ENCODE results near the gene KRTAP4-9. TPM values are rescaled to one million over a fixed set of nuclear protein-coding genes. Genes with fewer than 3 reads are reported as not detected.
A peak's percentile ranks its signal among the peaks of the same experiment; 100 is the strongest.
"Not testable (repeated sequence)": the region's sequence is repeated elsewhere in the genome, so short reads cannot be mapped to it uniquely, and the experiment has no call there.

The KRTAP4-9 gene
- total RNA-seq, 1 experiment from 2014 or later, result not detected

- no peak for DNase-seq (ENCODE audit: low read depth)
Measured at GRCh38 chr17:41127371-41127770, 22.2 kb downstream of the KRTAP4-9 start.

- DNase-seq (ENCODE audit: low read depth), result peak; percentile 16
Measured at GRCh38 chr17:41131979-41132378, 26.8 kb downstream of the KRTAP4-9 start.

DNA sequence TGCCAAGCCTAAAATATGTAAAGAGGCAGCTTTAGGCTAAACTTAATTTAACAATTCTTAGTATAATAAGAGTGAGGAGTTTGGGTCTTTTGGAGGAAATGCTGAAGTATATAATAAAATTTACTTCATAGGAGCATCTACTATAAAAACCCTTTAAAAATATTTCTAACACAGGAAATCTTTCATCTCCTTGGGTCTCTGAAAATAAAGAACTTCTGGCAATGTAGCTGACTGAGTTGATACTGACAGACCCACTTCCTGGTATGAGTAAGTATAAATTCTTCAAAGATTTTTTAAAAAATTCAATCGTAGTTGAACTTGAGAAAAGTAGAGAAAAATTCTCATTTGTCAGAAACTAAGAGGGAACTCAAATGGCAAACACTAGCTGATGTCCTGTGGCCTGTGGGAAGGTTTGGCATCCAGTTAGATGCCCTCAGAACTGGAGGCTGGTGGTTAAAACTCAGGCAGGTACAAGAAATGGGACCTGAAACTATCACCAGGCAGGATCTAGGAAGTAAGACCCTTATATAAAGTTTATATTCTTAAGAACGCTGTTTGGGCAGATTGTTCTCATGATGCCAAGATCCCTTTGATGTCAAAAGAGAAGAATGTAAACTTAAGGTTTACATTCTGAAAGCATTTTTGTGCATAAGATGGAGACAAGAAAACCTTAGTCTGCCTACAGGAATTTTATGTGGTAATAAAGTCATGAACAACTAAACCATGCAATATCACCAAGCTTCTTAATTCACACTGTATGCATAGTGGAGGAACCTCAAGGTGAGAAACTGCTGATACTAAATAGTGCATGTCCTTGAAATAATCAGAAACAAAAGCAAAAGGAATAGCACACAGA, 28.9 kb downstream of the KRTAP4-9 start:
- no peak for DNase-seq (ENCODE audit: low read depth)

- not testable (repeated sequence) for DNase-seq (ENCODE audit: low read depth)
Measured at GRCh38 chr17:41139865-41140264, 34.7 kb downstream of the KRTAP4-9 start.

DNA sequence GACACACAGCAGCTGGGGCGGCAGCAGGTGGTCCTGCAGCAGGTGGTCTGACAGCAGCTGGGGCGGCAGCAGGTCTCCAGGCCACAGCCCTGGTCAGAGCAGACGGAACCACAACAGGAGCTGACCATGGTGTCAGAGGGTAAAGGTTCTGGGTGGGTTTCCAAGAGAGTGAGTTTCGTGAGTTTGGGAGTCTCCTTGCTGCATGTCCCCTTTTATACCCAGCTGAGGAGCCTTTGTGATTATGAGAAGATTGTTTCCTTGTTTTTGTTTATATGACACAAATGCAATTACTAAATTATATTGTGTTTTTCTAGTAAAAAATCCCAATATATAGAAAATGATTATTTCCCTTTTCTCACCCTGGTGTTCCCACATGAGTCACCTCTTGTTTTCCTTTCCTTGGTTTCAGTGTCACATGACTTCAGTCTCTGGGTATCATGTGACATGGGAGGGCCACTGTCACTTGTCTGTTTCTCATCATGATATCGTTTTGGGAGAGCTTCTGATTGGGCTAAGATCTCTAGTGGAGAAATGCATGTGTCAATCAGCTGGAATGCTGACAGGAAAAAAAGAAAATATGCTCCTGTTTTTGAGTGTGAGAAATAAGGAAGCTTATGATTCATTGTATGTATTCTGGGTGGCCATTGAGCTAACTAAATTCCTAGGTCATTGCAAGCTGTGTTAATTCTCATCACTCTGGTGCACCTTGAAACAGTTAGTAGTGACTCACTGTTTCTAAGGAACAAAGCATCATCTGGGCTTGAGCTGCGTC, 35.4 kb downstream of the KRTAP4-9 start, which contains the start of gene KRTAP4-6:
Gene KRTAP4-6 (minus strand): TSS at position 185 of the 772 bp plus-strand sequence. CDS start 57 bp downstream, at position 128.
- DNase-seq (ENCODE audit: low read depth), result peak; percentile 75

GRCh38 chr17:41141361-41141760, 36.2 kb downstream of the KRTAP4-9 start:
- DNase-seq (ENCODE audit: low read depth), result no peak

DNA sequence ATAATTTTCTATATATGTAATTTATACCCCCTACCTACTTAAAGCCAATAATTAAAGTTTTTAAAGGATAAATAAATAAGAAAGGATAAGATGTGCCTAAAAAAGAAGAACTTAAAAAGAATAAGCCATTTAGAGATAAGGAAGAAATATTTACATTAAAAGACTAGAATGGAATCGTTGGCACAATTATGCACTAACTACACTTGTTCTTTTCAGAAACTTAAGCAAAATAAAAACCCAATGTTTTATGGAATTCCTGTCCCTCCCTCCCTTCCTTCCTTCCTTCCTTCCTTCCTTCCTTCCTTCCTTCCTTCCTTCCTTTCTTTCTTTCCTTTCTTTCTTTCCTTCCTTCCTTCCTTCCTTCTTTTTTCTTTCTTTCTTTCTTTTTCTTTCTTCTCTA, 39.7 kb downstream of the KRTAP4-9 start:
- no peak for DNase-seq (ENCODE audit: low read depth)

DNA sequence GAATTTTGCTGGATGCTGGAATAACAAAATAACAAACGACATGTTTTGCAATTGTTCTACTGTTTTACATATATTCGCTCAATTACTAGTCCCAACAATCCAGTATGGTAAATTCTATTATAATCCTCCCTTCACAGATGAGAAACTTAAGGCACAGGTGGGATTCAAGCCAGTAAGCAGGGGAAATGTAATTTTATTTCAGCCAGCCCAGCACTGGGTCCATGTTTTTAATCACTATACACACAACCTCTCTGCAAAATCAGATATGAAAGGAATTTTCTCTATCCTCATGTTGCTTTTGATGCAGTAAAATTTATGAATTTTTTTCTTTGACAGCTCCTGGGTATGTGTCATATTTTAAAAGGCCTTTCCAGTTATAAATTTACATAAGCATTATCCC, 40.1 kb downstream of the KRTAP4-9 start:
- DNase-seq (ENCODE audit: low read depth), result no peak

- DNase-seq (ENCODE audit: low read depth), result no peak
Measured at GRCh38 chr17:41147531-41148204, 42.5 kb downstream of the KRTAP4-9 start.

DNA sequence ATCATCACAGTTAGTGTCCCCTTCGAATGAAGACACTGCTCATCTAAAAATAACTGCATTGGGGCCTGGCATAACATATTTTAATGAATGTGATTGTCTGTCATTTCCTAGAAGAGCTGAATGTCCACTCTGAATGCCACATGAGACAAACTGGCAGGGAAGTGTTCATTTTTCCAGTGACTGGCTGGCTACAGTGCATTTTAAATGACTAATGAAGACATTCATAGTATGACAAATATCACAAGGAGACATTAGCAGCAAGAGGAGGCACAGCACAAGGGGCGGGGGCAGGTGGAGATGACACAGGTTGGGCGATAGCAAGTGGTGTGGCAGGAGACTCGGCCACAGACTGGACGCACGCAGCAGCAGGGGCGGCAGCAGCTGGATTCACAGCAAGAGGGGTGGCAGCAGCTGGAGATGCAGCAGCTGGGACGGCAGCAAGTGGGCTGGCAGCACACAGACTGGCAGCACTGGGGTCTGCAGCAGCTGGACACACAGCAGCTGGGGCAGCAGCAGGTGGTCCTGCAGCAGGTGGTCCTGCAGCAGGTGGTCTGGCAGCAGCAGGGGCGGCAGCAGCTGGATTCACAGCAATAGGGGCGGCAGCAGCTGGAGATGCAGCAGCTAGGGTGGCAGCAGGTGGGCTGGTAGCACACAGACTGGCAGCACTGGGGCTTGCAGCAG, 43.9 kb downstream of the KRTAP4-9 start:
- DNase-seq (ENCODE audit: low read depth), result not testable (repeated sequence)

DNA sequence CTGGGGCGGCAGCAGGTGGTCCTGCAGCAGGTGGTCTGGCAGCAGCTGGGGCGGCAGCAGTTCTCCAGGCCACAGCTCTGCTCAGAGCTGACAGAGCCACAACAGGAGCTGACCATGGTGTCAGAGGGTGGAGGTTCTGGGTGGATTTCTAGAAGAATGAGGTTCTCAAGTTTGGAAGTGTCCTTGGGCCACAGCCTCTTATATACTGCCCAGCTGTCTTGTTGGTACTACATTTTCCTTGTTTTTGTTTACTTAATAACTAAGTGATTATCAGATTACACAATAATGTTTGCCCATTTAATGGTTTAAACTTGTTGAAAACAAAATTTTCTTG, 44.4 kb downstream of the KRTAP4-9 start, which contains the start of gene KRTAP4-5:
Gene KRTAP4-5 (minus strand): TSS at position 174 of the 334 bp plus-strand sequence. CDS start 58 bp downstream, at position 116.
- DNase-seq (ENCODE audit: low read depth), result no peak

GRCh38 chr17:41150026-41150425, 44.8 kb downstream of the KRTAP4-9 start:
- no peak for DNase-seq (ENCODE audit: low read depth)

GRCh38 chr17:41151525-41151924, 46.3 kb downstream of the KRTAP4-9 start:
- no peak for DNase-seq (ENCODE audit: low read depth)

DNA sequence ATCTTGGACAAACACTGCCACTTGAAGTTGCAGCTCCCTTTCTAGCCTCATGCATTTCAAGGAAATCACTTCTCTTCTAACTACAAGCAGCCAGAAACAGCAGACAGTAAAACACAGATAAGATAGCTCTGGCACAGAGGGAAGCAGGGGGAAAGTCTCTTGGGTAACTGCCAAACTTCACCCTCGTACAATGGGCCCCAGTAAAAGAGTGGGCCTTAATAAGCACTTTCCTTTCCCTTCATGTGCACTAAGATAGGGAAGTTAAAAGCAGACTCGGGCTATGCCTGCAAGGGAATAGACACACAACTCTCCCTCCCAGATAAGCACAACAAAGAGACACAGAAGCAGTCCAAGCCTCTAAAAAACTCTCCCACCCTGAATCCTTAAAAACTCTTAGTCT, 48.7 kb downstream of the KRTAP4-9 start:
- no peak for DNase-seq (ENCODE audit: low read depth)

Other genes starting within 250 kb of the KRTAP4-9 start
- not detected in 2 replicates for gene KRT12, start 238.2 kb upstream of the KRTAP4-9 start, total RNA-seq (2014; rRNA removed; shearing (Covaris generic))
- gene KRT20, start 220.1 kb upstream of the KRTAP4-9 start, total RNA-seq (2014; rRNA removed; shearing (Covaris generic)), result not detected in 2 replicates
- 0.20 TPM in 1 of 2 replicates, not detected in the other for gene KRT23, start 167.7 kb upstream of the KRTAP4-9 start, total RNA-seq (2014; rRNA removed; shearing (Covaris generic))
- 0.24 TPM in 1 of 2 replicates, not detected in the other for gene KRT39, start 138.4 kb upstream of the KRTAP4-9 start, total RNA-seq (2014; rRNA removed; shearing (Covaris generic))
- gene KRT40, start 121.1 kb upstream of the KRTAP4-9 start, total RNA-seq (2014; rRNA removed; shearing (Covaris generic)), result not detected in 2 replicates
- gene KRTAP3-3, start 111.2 kb upstream of the KRTAP4-9 start, total RNA-seq (2014; rRNA removed; shearing (Covaris generic)), result not detected in 2 replicates
- gene KRTAP3-2, start 105.5 kb upstream of the KRTAP4-9 start, total RNA-seq (2014; rRNA removed; shearing (Covaris generic)), result not detected in 2 replicates
- not detected in 2 replicates for gene KRTAP3-1, start 96.3 kb upstream of the KRTAP4-9 start, total RNA-seq (2014; rRNA removed; shearing (Covaris generic))
- gene KRTAP1-5, start 78.2 kb upstream of the KRTAP4-9 start, total RNA-seq (2014; rRNA removed; shearing (Covaris generic)), result not detected in 2 replicates
- gene KRTAP1-4, start 75.2 kb upstream of the KRTAP4-9 start, total RNA-seq (2014; rRNA removed; shearing (Covaris generic)), result not detected in 2 replicates
- gene KRTAP1-3, start 70.5 kb upstream of the KRTAP4-9 start, total RNA-seq (2014; rRNA removed; shearing (Covaris generic)), result not detected in 2 replicates
- not detected in 2 replicates for gene KRTAP1-1, start 63.9 kb upstream of the KRTAP4-9 start, total RNA-seq (2014; rRNA removed; shearing (Covaris generic))
- 0.48 TPM in 1 of 2 replicates, not detected in the other for gene KRTAP2-1, start 58.1 kb upstream of the KRTAP4-9 start, total RNA-seq (2014; rRNA removed; shearing (Covaris generic))
- gene KRTAP2-2, start 50.2 kb upstream of the KRTAP4-9 start, total RNA-seq (2014; rRNA removed; shearing (Covaris generic)), result not detected in 2 replicates
- gene KRTAP2-3, start 45.3 kb upstream of the KRTAP4-9 start, total RNA-seq (2014; rRNA removed; shearing (Covaris generic)), result not detected in 2 replicates
- not detected in 2 replicates for gene KRTAP2-4, start 39.5 kb upstream of the KRTAP4-9 start, total RNA-seq (2014; rRNA removed; shearing (Covaris generic))
- not detected in 2 replicates for gene KRTAP4-7, start 21.2 kb upstream of the KRTAP4-9 start, total RNA-seq (2014; rRNA removed; shearing (Covaris generic))
- not detected in 2 replicates for gene KRTAP4-8, start 7.2 kb upstream of the KRTAP4-9 start, total RNA-seq (2014; rRNA removed; shearing (Covaris generic))
- not detected in 2 replicates for gene KRTAP4-16, start 3.2 kb upstream of the KRTAP4-9 start, total RNA-seq (2014; rRNA removed; shearing (Covaris generic))
- gene KRTAP4-11, start 13.0 kb downstream of the KRTAP4-9 start, total RNA-seq (2014; rRNA removed; shearing (Covaris generic)), result not detected in 2 replicates
- gene KRTAP4-12, start 18.8 kb downstream of the KRTAP4-9 start, total RNA-seq (2014; rRNA removed; shearing (Covaris generic)), result not detected in 2 replicates
- not detected in 2 replicates for gene KRTAP4-6, start 35.2 kb downstream of the KRTAP4-9 start, total RNA-seq (2014; rRNA removed; shearing (Covaris generic))
- not detected in 2 replicates for gene KRTAP4-5, start 44.4 kb downstream of the KRTAP4-9 start, total RNA-seq (2014; rRNA removed; shearing (Covaris generic))
- not detected in 2 replicates for gene KRTAP4-4, start 55.4 kb downstream of the KRTAP4-9 start, total RNA-seq (2014; rRNA removed; shearing (Covaris generic))
- not detected in 2 replicates for gene KRTAP4-3, start 62.8 kb downstream of the KRTAP4-9 start, total RNA-seq (2014; rRNA removed; shearing (Covaris generic))
- gene KRTAP4-2, start 72.8 kb downstream of the KRTAP4-9 start, total RNA-seq (2014; rRNA removed; shearing (Covaris generic)), result not detected in 2 replicates
- not detected in 2 replicates for gene KRTAP4-1, start 79.5 kb downstream of the KRTAP4-9 start, total RNA-seq (2014; rRNA removed; shearing (Covaris generic))
- not detected in 2 replicates for gene KRTAP9-1, start 84.5 kb downstream of the KRTAP4-9 start, total RNA-seq (2014; rRNA removed; shearing (Covaris generic))
- gene KRTAP9-2, start 121.3 kb downstream of the KRTAP4-9 start, total RNA-seq (2014; rRNA removed; shearing (Covaris generic)), result not detected in 2 replicates
- gene KRTAP9-3, start 127.1 kb downstream of the KRTAP4-9 start, total RNA-seq (2014; rRNA removed; shearing (Covaris generic)), result not detected in 2 replicates
- not detected in 2 replicates for gene KRTAP9-8, start 132.6 kb downstream of the KRTAP4-9 start, total RNA-seq (2014; rRNA removed; shearing (Covaris generic))
- gene KRTAP9-4, start 144.3 kb downstream of the KRTAP4-9 start, total RNA-seq (2014; rRNA removed; shearing (Covaris generic)), result not detected in 2 replicates
- not detected in 2 replicates for gene KRTAP9-9, start 150.0 kb downstream of the KRTAP4-9 start, total RNA-seq (2014; rRNA removed; shearing (Covaris generic))
- not detected in 2 replicates for gene KRTAP9-6, start 160.0 kb downstream of the KRTAP4-9 start, total RNA-seq (2014; rRNA removed; shearing (Covaris generic))
- gene KRTAP9-7, start 170.3 kb downstream of the KRTAP4-9 start, total RNA-seq (2014; rRNA removed; shearing (Covaris generic)), result not detected in 2 replicates
- gene KRTAP29-1, start 197.5 kb downstream of the KRTAP4-9 start, total RNA-seq (2014; rRNA removed; shearing (Covaris generic)), result not detected in 2 replicates
- gene KRTAP16-1, start 203.9 kb downstream of the KRTAP4-9 start, total RNA-seq (2014; rRNA removed; shearing (Covaris generic)), result not detected in 2 replicates
- gene KRTAP17-1, start 210.3 kb downstream of the KRTAP4-9 start, total RNA-seq (2014; rRNA removed; shearing (Covaris generic)), result not detected in 2 replicates
- gene KRT33A, start 245.4 kb downstream of the KRTAP4-9 start, total RNA-seq (2014; rRNA removed; shearing (Covaris generic)), result not detected in 2 replicates